OCI-LY7 (cell line): ENCODE data around the gene WDR48. TPM values are rescaled to one million over a fixed set of nuclear protein-coding genes. Genes with fewer than 3 reads are reported as not detected.

Experiments
- BruUV-seq: library from RNA; stranded (reverse); fragments of 400-500 nt; replicated peaks from 2 replicates; lab custom pipeline; 2021; lab: Mats Ljungman, UMichigan
- CTCF ChIA-PET: fragments of 300-600 bp; sonication (Branson Sonifier 250); formaldehyde crosslinking; loops from one replicate; lab custom pipeline; 2022; ENCODE audit warnings: antibody characterized with exemption; ENCODE audit not compliant: unreplicated experiment; lab: Charles Lee
- POLR2A ChIA-PET: fragments of 300-600 bp; sonication (Branson Sonifier 250); formaldehyde crosslinking; loops from one replicate; lab custom pipeline; 2022; ENCODE audit warnings: antibody characterized with exemption; lab: Charles Lee
- DNase-seq: peaks from one replicate; pipeline ENCODE4 v3.0.0-alpha.2; 2015; ENCODE audit warnings: low spot score
- H2AFZ ChIP-seq: fragments of 200-600 bp; sonication (generic), shearing (Covaris generic); 2 replicates; pipeline ENCODE4 v1.6.1; 2014; ENCODE audit warnings: mild to moderate bottlenecking, antibody characterized with exemption, low read length, moderate library complexity
- H3K27ac ChIP-seq: fragments of 200-600 bp; sonication (generic); 2 replicates; pipeline ENCODE4 v1.5.1; 2014; ENCODE audit warnings: mixed run types, low read depth, mild to moderate bottlenecking, moderate library complexity, low read length, inconsistent platforms; ENCODE audit not compliant: poor library complexity, severe bottlenecking
- H3K36me3 ChIP-seq: fragments of 200-600 bp; sonication (generic); 2 replicates; pipeline ENCODE4 v1.6.1; 2014; ENCODE audit warnings: mild to moderate bottlenecking, antibody characterized with exemption, low read length, moderate library complexity, mixed read lengths; ENCODE audit not compliant: insufficient read depth
- H3K4me1 ChIP-seq: fragments of 200-600 bp; sonication (generic); 2 replicates; pipeline ENCODE4 v1.5.1; 2014; ENCODE audit warnings: mild to moderate bottlenecking, low read length; ENCODE audit not compliant: insufficient read depth, poor library complexity, severe bottlenecking
- H3K4me2 ChIP-seq: fragments of 200-600 bp; sonication (generic); 2 replicates; pipeline ENCODE4 v1.6.1; 2014; ENCODE audit warnings: mild to moderate bottlenecking, low read length
- H3K4me3 ChIP-seq: fragments of 200-600 bp; sonication (generic); 2 replicates; pipeline ENCODE4 v1.5.1; 2014; ENCODE audit warnings: mild to moderate bottlenecking, low read depth, low read length; ENCODE audit not compliant: poor library complexity, severe bottlenecking
- H3K79me2 ChIP-seq: fragments of 200-600 bp; sonication (generic); 2 replicates; pipeline ENCODE4 v1.6.1; 2016; ENCODE audit warnings: low read depth, mild to moderate bottlenecking, low read length, moderate library complexity, mixed read lengths; ENCODE audit not compliant: insufficient read depth
- H3K9me2 ChIP-seq: fragments of 200-600 bp; sonication (generic); 2 replicates; pipeline ENCODE4 v1.6.1; 2016; ENCODE audit warnings: mild to moderate bottlenecking, low read length, mixed read lengths; ENCODE audit not compliant: insufficient read depth
- H3K9me3 ChIP-seq: fragments of 200-600 bp; sonication (generic); 2 replicates; pipeline ENCODE4 v1.6.1; 2014; ENCODE audit warnings: mild to moderate bottlenecking, mixed run types, low read length, mixed read lengths
- H4K20me1 ChIP-seq: fragments of 200-600 bp; sonication (generic); 2 replicates; pipeline ENCODE4 v1.6.1; 2014; ENCODE audit warnings: mild to moderate bottlenecking, antibody characterized with exemption, low read length, moderate library complexity, mixed read lengths; ENCODE audit not compliant: insufficient read depth
- CTCF ChIP-seq: fragments of 200-600 bp; sonication (generic); conservative IDR thresholded peaks from 2 replicates; pipeline ENCODE4 v1.5.1; 2014; ENCODE audit warnings: mild to moderate bottlenecking, antibody characterized with exemption, low read length, moderate library complexity, mixed read lengths
- EZH2phosphoT487 ChIP-seq: fragments of 200-600 bp; sonication (generic); IDR thresholded peaks from 2 replicates; pipeline ENCODE4 v1.6.1; 2018; ENCODE audit warnings: low read depth, borderline replicate concordance, mild to moderate bottlenecking, mixed run types, antibody characterized with exemption, low read length, moderate library complexity, mixed read lengths
- intact Hi-C: fragments of 100-400 bp; cut with micrococcal nuclease; formaldehyde crosslinking; loops from one replicate; pipeline ENCODE4 v1.10.0; 2022; ENCODE audit not compliant: unreplicated experiment
- total RNA-seq, 2 experiments: library from RNA; depleted of rRNA in 1 of 2; stranded (reverse); fragments of >200 nt in 1 of 2; shearing (Covaris generic) in 1 of 2; gene quantifications; 2 replicates each; pipeline ENCODE4 v1.2.3, GENCODE V29; 2014 to 2022

Gene WDR48
- total RNA-seq, 2 experiments from 2014 or later = 12.3 to 38.4 TPM

- Histone ChIP-seq H3K9me2 (no peaks in the 10 kb centered on the region), H3K4me3 (no peak overlapping the region), H3K4me1 (peaks cover 52% of the 10 kb centered on the region), H4K20me1 (no peaks in the 10 kb centered on the region), H3K4me2 (peak overlapping the region; percentile 38), H3K9me3 (no peaks in the 10 kb centered on the region), H2AFZ (no peak overlapping the region), H3K79me2 (no peaks in the 10 kb centered on the region), H3K27ac (peak overlapping the region; percentile 22), H3K36me3 (peaks cover 3% of the 10 kb centered on the region; the same call in 1 of the 2 replicates)
- intact Hi-C loops = loop anchor here (2.0 kb wide), 1 partner anchor 53 kb away; no protein-coding TSS in a partner anchor
- no TSS peak for BruUV-seq
- CTCF ChIA-PET = interaction anchor here (1.0 to 2.2 kb wide), 4 partner anchors 13 to 164 kb away, joined by 3 to 8 read pairs (median 5); no protein-coding TSS in a partner anchor
- TF ChIP-seq CTCF = no peak
- DNase-seq = peak; percentile 41
- POLR2A ChIA-PET = interaction anchor here (1.2 to 2.5 kb wide), 5 partner anchors 10 to 77 kb away, joined by 3 to 11 read pairs (median 4); no protein-coding TSS in a partner anchor
Observed at GRCh38 chr3:39127908-39128304, 76.1 kb downstream of the WDR48 start.

- POLR2A ChIA-PET = interaction anchor here (1.1 to 1.7 kb wide), 3 partner anchors 11 to 41 kb away, joined by 3 to 4 read pairs (median 3); no protein-coding TSS in a partner anchor
- DNase-seq = no peak
- peaks cover 42% of the 10 kb centered on the region for H3K4me1 ChIP-seq
- H4K20me1 ChIP-seq = no peaks in the 10 kb centered on the region
- intact Hi-C loops = no loop called here
- H3K27ac ChIP-seq = no peak overlapping the region
- H3K36me3 ChIP-seq = peaks cover 3% of the 10 kb centered on the region; the same call in 1 of the 2 replicates
- H3K79me2 ChIP-seq = no peaks in the 10 kb centered on the region
- CTCF ChIA-PET = interaction anchor here (1.1 kb wide), 1 partner anchor 14 kb away, joined by 3 read pairs; no protein-coding TSS in a partner anchor
- TF ChIP-seq CTCF (no peak), EZH2phosphoT487 (no peak)
- H3K9me2 ChIP-seq = no peaks in the 10 kb centered on the region
- no peak overlapping the region for H3K4me3 ChIP-seq
- no TSS peak for BruUV-seq
- no peaks in the 10 kb centered on the region for H3K9me3 ChIP-seq
- H2AFZ ChIP-seq = no peak overlapping the region
- H3K4me2 ChIP-seq = no peak overlapping the region
Observed at GRCh38 chr3:39128951-39129350, 77.1 kb downstream of the WDR48 start.

- Histone ChIP-seq H3K79me2 (no peaks in the 10 kb centered on the region), H3K9me2 (no peaks in the 10 kb centered on the region), H3K9me3 (no peaks in the 10 kb centered on the region), H2AFZ (no peak overlapping the region), H3K4me3 (no peak overlapping the region), H3K4me1 (peaks cover 34% of the 10 kb centered on the region), H3K4me2 (no peak overlapping the region), H3K36me3 (peaks cover 3% of the 10 kb centered on the region; the same call in 1 of the 2 replicates), H3K27ac (no peak overlapping the region), H4K20me1 (no peaks in the 10 kb centered on the region)
- BruUV-seq = no TSS peak
- DNase-seq = no peak
- CTCF ChIA-PET = no interaction called here
- intact Hi-C loops = no loop called here
- TF ChIP-seq CTCF (no peak), EZH2phosphoT487 (no peak)
- POLR2A ChIA-PET = interaction anchor here (1.1 to 1.5 kb wide), 3 partner anchors 14 to 29 kb away, joined by 3 read pairs; no protein-coding TSS in a partner anchor
Observed at GRCh38 chr3:39130026-39130425, 78.2 kb downstream of the WDR48 start.
